Activated naive CD8-positive, alpha-beta T cell treated with anti-CD3 and anti-CD28 coated beads, Interleukin-2, amount 10 ng/mL, durations not matched to agents 7 days and 5 days (primary cell): ENCODE results near the gene RXYLT1. TPM values are rescaled to one million over a fixed set of nuclear protein-coding genes. Genes with fewer than 3 reads are reported as not detected.
"Not testable (repeated sequence)": the region's sequence is repeated elsewhere in the genome, so short reads cannot be mapped to it uniquely, and the experiment has no call there.

Experiments used
- ATAC-seq: fragments of 150-1000 bp; cut with Tn5 transposase; one replicate; pipeline ENCODE4 v1.10.0; 2021; ENCODE audit warnings: low read depth, moderate library complexity
- POLR2A ChIA-PET: fragments of 350-600 bp; sonication (Branson Sonifier 250); formaldehyde crosslinking; loops from one replicate; lab custom pipeline; 2021; ENCODE audit warnings: antibody characterized with exemption; lab: Charles Lee
- DNase-seq: peaks from one replicate; pipeline ENCODE4 v3.0.0; 2021
- H3K27ac Mint-ChIP-seq: one replicate; pipeline ENCODE4 v1.8.0; 2022; ENCODE audit warnings: mild to moderate bottlenecking, mixed read lengths
- H3K27me3 Mint-ChIP-seq: one replicate; pipeline ENCODE4 v1.8.0; 2022; ENCODE audit warnings: mild to moderate bottlenecking, moderate library complexity, mixed read lengths
- H3K36me3 Mint-ChIP-seq: one replicate; pipeline ENCODE4 v1.8.0; 2021; ENCODE audit warnings: mild to moderate bottlenecking, mixed read lengths
- H3K4me1 Mint-ChIP-seq: one replicate; pipeline ENCODE4 v1.8.0; 2021; ENCODE audit warnings: mixed read lengths
- H3K4me3 Mint-ChIP-seq: one replicate; pipeline ENCODE4 v1.8.0; 2022; ENCODE audit warnings: mild to moderate bottlenecking, moderate library complexity, mixed read lengths
- H3K9me3 Mint-ChIP-seq: one replicate; pipeline ENCODE4 v1.8.0; 2021; ENCODE audit warnings: mixed read lengths
- total RNA-seq, 2 experiments: library from RNA; stranded (reverse); gene quantifications; one replicate each; pipeline ENCODE4 v1.2.3, GENCODE V29; 2021

Gene RXYLT1
- 10 to 100 TPM; 12.9 to 15.6 TPM for total RNA-seq

- H3K27ac Mint-ChIP-seq: peak within 1 kb of the TSS; percentile 95
- POLR2A ChIA-PET: interaction anchor here (0.6 kb wide), 1 partner anchor 22 kb away, joined by 3 read pairs; no protein-coding TSS in a partner anchor
- peaks cover 5% of the 10 kb centered on the region for H3K27me3 Mint-ChIP-seq
- H3K4me1 Mint-ChIP-seq: peaks cover 8% of the 10 kb centered on the region
- peak within 1 kb of the TSS; percentile 95 for H3K4me3 Mint-ChIP-seq
- H3K9me3 Mint-ChIP-seq: no peaks in the 10 kb centered on the region
- H3K36me3 Mint-ChIP-seq: peaks cover 12% of the 10 kb centered on the region
- ATAC-seq: peak; percentile 96
- peak; percentile 89 for DNase-seq
Measured at GRCh38 chr12:63779498-63780481, at the start of gene RXYLT1. TSS of gene RXYLT1 (plus strand) at chr12:63779909. CDS start at chr12:63779961, 52 bp downstream.

DNA sequence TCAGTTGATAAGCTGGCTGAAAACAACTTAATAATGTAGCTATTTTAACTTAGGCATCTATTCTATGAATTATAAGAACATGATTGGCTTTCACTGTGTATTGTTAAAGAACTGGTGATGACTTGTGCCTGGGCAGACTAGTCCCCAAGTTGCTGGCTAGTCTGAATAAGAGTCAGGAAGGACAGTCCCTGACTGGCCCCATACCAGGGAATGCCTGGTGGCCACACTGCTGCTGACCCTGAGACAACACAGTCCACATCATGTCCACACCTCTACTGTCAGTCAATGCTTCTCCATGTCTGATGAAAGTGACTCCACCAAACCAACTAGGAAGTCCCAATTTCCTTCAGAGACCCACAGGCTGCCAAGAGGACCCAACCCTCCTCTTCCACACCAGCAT, 46.9 kb upstream of the RXYLT1 start:
- H3K27me3 Mint-ChIP-seq, H3K4me1 Mint-ChIP-seq, H3K4me3 Mint-ChIP-seq, H3K9me3 Mint-ChIP-seq, H3K27ac Mint-ChIP-seq, DNase-seq, ATAC-seq, H3K36me3 Mint-ChIP-seq, POLR2A ChIA-PET: not testable (repeated sequence)

- ATAC-seq, DNase-seq, POLR2A ChIA-PET, H3K36me3 Mint-ChIP-seq, H3K4me3 Mint-ChIP-seq, H3K9me3 Mint-ChIP-seq, H3K4me1 Mint-ChIP-seq, H3K27ac Mint-ChIP-seq, H3K27me3 Mint-ChIP-seq: not testable (repeated sequence)
Measured at GRCh38 chr12:63733585-63733984, 46.1 kb upstream of the RXYLT1 start.

- H3K27me3 Mint-ChIP-seq, DNase-seq, H3K36me3 Mint-ChIP-seq, H3K4me1 Mint-ChIP-seq, H3K4me3 Mint-ChIP-seq, ATAC-seq, H3K27ac Mint-ChIP-seq, H3K9me3 Mint-ChIP-seq, POLR2A ChIA-PET: not testable (repeated sequence)
Measured at GRCh38 chr12:63740551-63740950, 39.2 kb upstream of the RXYLT1 start.

DNA sequence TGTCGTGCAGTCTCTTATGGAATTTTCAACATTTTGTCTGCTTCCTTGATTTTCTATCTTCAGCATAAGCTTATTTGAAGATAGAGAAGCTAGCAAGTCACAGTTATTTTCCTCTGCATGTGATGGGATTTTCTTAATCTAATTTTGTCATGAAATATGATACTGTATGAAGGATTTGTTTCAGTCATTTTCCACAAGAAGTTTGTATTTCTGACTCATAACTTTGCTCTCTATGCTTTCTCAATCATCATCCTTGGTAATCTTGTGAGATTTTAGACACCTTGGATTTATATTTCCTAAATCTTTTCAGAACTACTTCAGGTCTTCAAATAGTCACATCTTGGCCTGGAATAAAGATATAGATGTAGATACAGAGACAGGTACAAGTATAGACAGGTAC, 38.3 kb upstream of the RXYLT1 start:
- ATAC-seq, H3K4me1 Mint-ChIP-seq, DNase-seq, H3K4me3 Mint-ChIP-seq, H3K36me3 Mint-ChIP-seq, H3K9me3 Mint-ChIP-seq, POLR2A ChIA-PET, H3K27me3 Mint-ChIP-seq, H3K27ac Mint-ChIP-seq: not testable (repeated sequence)

DNA sequence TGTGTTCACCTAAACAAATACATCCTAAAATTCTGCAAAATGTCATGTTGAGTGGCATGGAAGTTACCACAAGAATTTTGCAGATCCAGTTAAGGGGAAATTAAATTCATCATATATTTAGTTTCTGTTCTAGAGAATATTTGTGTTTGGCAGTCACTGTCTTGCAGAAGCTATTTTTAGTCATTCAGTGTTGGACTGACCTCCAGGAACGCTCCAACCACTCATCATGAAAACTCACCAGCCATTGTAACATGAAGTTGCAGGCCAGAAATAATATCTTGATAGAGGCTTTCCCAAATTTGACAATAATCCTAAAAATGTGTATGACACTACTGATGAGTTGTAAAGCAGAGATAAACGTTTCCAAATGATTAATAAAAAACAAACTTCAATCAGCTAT, 35.6 kb upstream of the RXYLT1 start:
- H3K9me3 Mint-ChIP-seq, POLR2A ChIA-PET, ATAC-seq: not testable (repeated sequence)

DNA sequence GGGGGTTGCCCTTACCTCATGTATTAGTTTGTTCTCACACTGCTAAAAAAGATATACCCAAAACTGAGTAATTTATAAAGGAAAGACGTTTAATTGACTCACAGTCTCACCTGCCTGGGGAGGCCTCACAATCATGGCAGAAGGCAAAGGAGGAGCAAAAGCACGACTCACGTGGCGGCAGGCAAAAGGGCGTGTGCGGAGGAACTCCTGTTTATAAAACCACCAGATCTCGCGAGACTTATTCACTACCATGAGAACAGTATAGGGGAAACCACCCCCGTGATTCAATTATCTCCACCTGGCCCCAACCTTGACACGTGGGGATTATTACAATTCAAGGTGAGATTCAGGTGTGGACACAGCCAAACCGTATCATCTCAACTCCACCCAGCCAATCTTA, 33.2 kb upstream of the RXYLT1 start:
- H3K9me3 Mint-ChIP-seq, H3K4me3 Mint-ChIP-seq, DNase-seq, ATAC-seq, H3K4me1 Mint-ChIP-seq, H3K36me3 Mint-ChIP-seq, H3K27ac Mint-ChIP-seq, H3K27me3 Mint-ChIP-seq, POLR2A ChIA-PET: not testable (repeated sequence)

More for the DNA sequence above, 35.6 kb upstream of the RXYLT1 start:
- H3K27ac Mint-ChIP-seq, H3K27me3 Mint-ChIP-seq, DNase-seq, H3K4me1 Mint-ChIP-seq, H3K36me3 Mint-ChIP-seq, H3K4me3 Mint-ChIP-seq: not testable (repeated sequence)

- ATAC-seq, H3K27ac Mint-ChIP-seq, H3K27me3 Mint-ChIP-seq, DNase-seq, H3K9me3 Mint-ChIP-seq, POLR2A ChIA-PET, H3K36me3 Mint-ChIP-seq, H3K4me3 Mint-ChIP-seq, H3K4me1 Mint-ChIP-seq: not testable (repeated sequence)
Measured at GRCh38 chr12:63747136-63747535, 32.6 kb upstream of the RXYLT1 start.

DNA sequence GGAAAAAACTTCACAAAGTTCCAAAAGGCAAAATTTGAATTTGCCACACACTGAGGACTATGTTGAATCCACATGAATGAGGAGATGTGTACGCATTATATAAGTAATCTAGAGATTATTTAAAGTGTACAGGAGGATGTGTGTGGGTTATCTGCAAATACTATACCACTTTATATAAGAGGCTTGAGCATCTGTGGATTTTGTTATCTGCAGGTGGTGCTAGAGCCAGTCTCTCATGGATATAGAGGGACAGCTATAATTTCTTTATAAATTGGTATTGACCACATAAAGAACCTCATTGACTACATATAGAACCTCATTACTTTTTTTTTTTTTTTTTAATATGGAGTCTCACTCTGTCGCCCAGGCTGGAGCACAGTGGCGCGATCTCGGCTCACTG, 32.2 kb upstream of the RXYLT1 start:
- Mint-ChIP-seq H3K4me3 (no peak overlapping the region), H3K36me3 (no peaks in the 10 kb centered on the region), H3K9me3 (no peaks in the 10 kb centered on the region), H3K27me3 (peaks cover 3% of the 10 kb centered on the region), H3K4me1 (peaks cover 5% of the 10 kb centered on the region), H3K27ac (no peak overlapping the region)
- no peak for ATAC-seq
- DNase-seq: no peak
- POLR2A ChIA-PET: no interaction called here

GRCh38 chr12:63752283-63752682, 27.4 kb upstream of the RXYLT1 start:
- H3K27me3 Mint-ChIP-seq: peaks cover 10% of the 10 kb centered on the region
- H3K4me1 Mint-ChIP-seq: peaks cover 9% of the 10 kb centered on the region
- POLR2A ChIA-PET: no interaction called here
- H3K27ac Mint-ChIP-seq: no peak overlapping the region
- peak; percentile 34 for DNase-seq
- no peaks in the 10 kb centered on the region for H3K36me3 Mint-ChIP-seq
- no peaks in the 10 kb centered on the region for H3K9me3 Mint-ChIP-seq
- no peak overlapping the region for H3K4me3 Mint-ChIP-seq
- peak; percentile 78 for ATAC-seq

DNA sequence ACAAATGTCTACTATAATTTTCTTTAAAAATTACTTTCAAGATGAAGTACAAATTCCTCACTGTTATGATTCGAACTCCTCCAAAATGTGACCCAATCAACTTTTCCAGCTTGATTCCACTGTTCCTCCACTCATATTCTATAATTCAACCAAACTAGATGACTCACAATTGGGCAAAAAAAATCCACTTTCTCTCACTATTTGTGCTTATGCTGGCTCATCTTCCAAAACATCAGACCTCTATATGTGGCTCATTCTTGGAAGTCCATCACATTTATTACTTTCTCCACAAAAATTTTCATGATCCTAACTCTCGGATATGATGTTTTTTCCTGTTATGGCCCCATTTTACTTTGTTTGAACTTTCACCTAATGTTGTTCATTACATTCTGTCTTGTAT, 26.9 kb upstream of the RXYLT1 start:
- H3K36me3 Mint-ChIP-seq: no peaks in the 10 kb centered on the region
- no peaks in the 10 kb centered on the region for H3K9me3 Mint-ChIP-seq
- peaks cover 9% of the 10 kb centered on the region for H3K4me1 Mint-ChIP-seq
- ATAC-seq (no peak), DNase-seq (no peak)
- no peak overlapping the region for H3K27ac Mint-ChIP-seq
- H3K27me3 Mint-ChIP-seq: peaks cover 10% of the 10 kb centered on the region
- POLR2A ChIA-PET: no interaction called here
- H3K4me3 Mint-ChIP-seq: no peak overlapping the region

DNA sequence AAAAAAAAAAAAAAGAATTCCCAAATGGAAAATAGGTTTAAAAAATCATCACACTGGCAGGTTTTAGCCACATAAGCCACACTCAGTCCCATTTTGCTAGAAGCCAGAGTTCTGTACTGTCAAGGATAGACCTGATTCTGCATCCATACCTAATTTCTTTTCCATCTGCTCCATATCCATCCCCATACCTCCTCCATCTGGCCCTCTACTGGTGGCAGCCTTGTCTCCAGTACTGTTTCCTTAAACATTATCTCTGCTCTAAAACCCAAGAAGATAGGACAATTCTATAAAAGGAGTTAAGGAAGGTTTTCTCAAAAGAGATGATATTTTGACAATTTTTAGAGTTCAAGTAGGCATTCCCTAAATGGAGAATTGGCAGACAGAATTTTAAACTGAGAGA, 26.0 kb upstream of the RXYLT1 start:
- Mint-ChIP-seq H3K4me1 (peaks cover 9% of the 10 kb centered on the region), H3K9me3 (no peaks in the 10 kb centered on the region), H3K27ac (no peak overlapping the region), H3K27me3 (peaks cover 10% of the 10 kb centered on the region), H3K4me3 (no peak overlapping the region), H3K36me3 (no peaks in the 10 kb centered on the region)
- POLR2A ChIA-PET: no interaction called here
- DNase-seq (no peak), ATAC-seq (no peak)

GRCh38 chr12:63764481-63764880, 15.2 kb upstream of the RXYLT1 start:
- Mint-ChIP-seq H3K4me1 (no peaks in the 10 kb centered on the region), H3K27ac (no peak overlapping the region), H3K36me3 (no peaks in the 10 kb centered on the region), H3K4me3 (no peak overlapping the region), H3K27me3 (peaks cover 20% of the 10 kb centered on the region), H3K9me3 (peaks cover 1% of the 10 kb centered on the region)
- POLR2A ChIA-PET: no interaction called here
- DNase-seq (no peak), ATAC-seq (no peak)

DNA sequence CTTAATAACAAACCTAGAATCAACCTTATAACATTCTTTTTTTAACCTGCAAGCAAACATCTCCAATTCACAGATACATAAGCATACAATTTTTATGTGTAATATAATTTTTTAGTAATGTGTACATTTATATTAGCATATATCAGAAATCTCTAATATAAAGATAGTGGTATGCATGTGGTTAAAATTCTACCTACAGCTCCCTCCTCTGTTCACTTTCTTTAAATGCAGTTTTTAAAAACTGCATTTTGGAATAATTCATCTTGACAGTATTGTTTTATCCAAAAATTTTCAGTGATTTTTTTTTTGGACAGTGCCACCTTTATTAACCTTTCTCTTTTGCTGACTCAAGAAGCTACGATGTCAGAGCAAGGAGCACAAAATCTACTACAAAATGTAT, 13.2 kb upstream of the RXYLT1 start:
- Mint-ChIP-seq H3K36me3 (no peaks in the 10 kb centered on the region), H3K9me3 (peaks cover 7% of the 10 kb centered on the region), H3K4me1 (no peaks in the 10 kb centered on the region), H3K27me3 (peaks cover 13% of the 10 kb centered on the region), H3K4me3 (no peak overlapping the region), H3K27ac (no peak overlapping the region)
- POLR2A ChIA-PET: no interaction called here
- DNase-seq (no peak), ATAC-seq (no peak)
